ENCODE data around the gene PPP1R11.

GRCh38 chr6:30102970-30103871, 36.2 kb downstream of the PPP1R11 start:
- TF ChIP-seq, protein P1, sequence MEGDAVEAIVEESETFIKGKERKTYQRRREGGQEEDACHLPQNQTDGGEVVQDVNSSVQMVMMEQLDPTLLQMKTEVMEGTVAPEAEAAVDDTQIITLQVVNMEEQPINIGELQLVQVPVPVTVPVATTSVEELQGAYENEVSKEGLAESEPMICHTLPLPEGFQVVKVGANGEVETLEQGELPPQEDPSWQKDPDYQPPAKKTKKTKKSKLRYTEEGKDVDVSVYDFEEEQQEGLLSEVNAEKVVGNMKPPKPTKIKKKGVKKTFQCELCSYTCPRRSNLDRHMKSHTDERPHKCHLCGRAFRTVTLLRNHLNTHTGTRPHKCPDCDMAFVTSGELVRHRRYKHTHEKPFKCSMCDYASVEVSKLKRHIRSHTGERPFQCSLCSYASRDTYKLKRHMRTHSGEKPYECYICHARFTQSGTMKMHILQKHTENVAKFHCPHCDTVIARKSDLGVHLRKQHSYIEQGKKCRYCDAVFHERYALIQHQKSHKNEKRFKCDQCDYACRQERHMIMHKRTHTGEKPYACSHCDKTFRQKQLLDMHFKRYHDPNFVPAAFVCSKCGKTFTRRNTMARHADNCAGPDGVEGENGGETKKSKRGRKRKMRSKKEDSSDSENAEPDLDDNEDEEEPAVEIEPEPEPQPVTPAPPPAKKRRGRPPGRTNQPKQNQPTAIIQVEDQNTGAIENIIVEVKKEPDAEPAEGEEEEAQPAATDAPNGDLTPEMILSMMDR (IDR thresholded peaks at IDR 0.05): peak; percentile 83 to 97 (median 96)
- peak in 1 of 4 donors; percentile 16 for TF ChIP-seq POLR2A (IDR thresholded peaks at IDR 0.05)

All from esophagus squamous epithelium (tissue), 4 donors.